Gastroesophageal sphincter (tissue), 4 donors: Measurements from ENCODE around the gene BAZ2B. TPM values are rescaled to one million over a fixed set of nuclear protein-coding genes. Genes with fewer than 3 reads are reported as not detected.
A peak's percentile ranks its signal among the peaks of the same experiment; 100 is the strongest.

ENCODE experiments used
- ATAC-seq: fragments of 150-250 bp; one replicate; pipeline ENCODE4 v1.9.1; 2016; ENCODE audit warnings: mild to moderate bottlenecking, moderate library complexity
- H3K27ac ChIP-seq, 4 donors: fragments of 200-600 bp; sonication (generic) in 3 of 4; 1 replicate in 3 of 4; 2 replicates in 1 of 4; pipeline ENCODE4 v1.5.1; 2016 to 2019
- H3K27me3 ChIP-seq: fragments of 200-600 bp; sonication (generic); one replicate; pipeline ENCODE4 v1.5.1; 2019
- H3K36me3 ChIP-seq, 2 donors: fragments of 200-600 bp; sonication (generic); one replicate each; pipeline ENCODE4 v1.5.1; 2019; ENCODE audit warnings: control low read depth in 1 of 2
- H3K4me1 ChIP-seq, 3 donors: fragments of 200-600 bp; sonication (generic); 1 replicate in 2 of 3; 2 replicates in 1 of 3; pipeline ENCODE4 v1.5.1; 2016 to 2019; ENCODE audit warnings: control low read depth in 2 of 3
- H3K4me3 ChIP-seq, 2 donors: fragments of 200-600 bp; sonication (generic); one replicate each; pipeline ENCODE4 v1.5.1; 2019; ENCODE audit warnings: mild to moderate bottlenecking in 1 of 2, moderate library complexity in 1 of 2
- H3K9me3 ChIP-seq, 3 donors: fragments of 200-600 bp; sonication (generic); one replicate each; pipeline ENCODE4 v1.5.1; 2017 to 2019; ENCODE audit warnings: control low read depth in 2 of 3
- EP300 ChIP-seq: sonication (generic); formaldehyde crosslinking; IDR thresholded peaks from one replicate; pipeline ENCODE4 v1.6.1; 2017; ENCODE audit warnings: antibody characterized with exemption, mild to moderate bottlenecking
- POLR2A ChIP-seq, 2 donors: fragments of 450-650 bp; IDR thresholded peaks; one replicate each; pipeline ENCODE4 v1.6.1; 2017; ENCODE audit warnings: antibody characterized with exemption in 2 of 2, mild to moderate bottlenecking in 2 of 2, moderate library complexity in 1 of 2
- POLR2AphosphoS5 ChIP-seq: sonication (generic); formaldehyde crosslinking; IDR thresholded peaks from one replicate; pipeline ENCODE4 v1.6.1; 2017; ENCODE audit warnings: antibody characterized with exemption
- WGBS, 2 donors: methylation state at CpG; one replicate each; pipeline ENCODE4 v1.1.5; 2018; ENCODE audit warnings: low coverage in 1 of 2; 5-methylcytosine and 5-hydroxymethylcytosine counted together
- total RNA-seq, 4 donors: library from RNA; depleted of rRNA; stranded (reverse); fragments of >200 nt; gene quantifications; one replicate each; pipeline ENCODE4 v1.1.0, GENCODE V29; 2016
- TF ChIP-seq, protein P1 (sequence below), 4 experiments: fragments of 200-600 bp in 2 of 4; fragments of 450-650 bp in 2 of 4; sonication (generic) in 1 of 4; IDR thresholded peaks; one replicate each; pipeline ENCODE4 v1.5.1; 2017 to 2019; ENCODE audit warnings: antibody characterized with exemption in 4 of 4, mild to moderate bottlenecking in 2 of 4, moderate library complexity in 2 of 4

BAZ2B gene
- total RNA-seq, 4 donors from 2014 or later: 77.9 to 198 (median 113) TPM

DNA sequence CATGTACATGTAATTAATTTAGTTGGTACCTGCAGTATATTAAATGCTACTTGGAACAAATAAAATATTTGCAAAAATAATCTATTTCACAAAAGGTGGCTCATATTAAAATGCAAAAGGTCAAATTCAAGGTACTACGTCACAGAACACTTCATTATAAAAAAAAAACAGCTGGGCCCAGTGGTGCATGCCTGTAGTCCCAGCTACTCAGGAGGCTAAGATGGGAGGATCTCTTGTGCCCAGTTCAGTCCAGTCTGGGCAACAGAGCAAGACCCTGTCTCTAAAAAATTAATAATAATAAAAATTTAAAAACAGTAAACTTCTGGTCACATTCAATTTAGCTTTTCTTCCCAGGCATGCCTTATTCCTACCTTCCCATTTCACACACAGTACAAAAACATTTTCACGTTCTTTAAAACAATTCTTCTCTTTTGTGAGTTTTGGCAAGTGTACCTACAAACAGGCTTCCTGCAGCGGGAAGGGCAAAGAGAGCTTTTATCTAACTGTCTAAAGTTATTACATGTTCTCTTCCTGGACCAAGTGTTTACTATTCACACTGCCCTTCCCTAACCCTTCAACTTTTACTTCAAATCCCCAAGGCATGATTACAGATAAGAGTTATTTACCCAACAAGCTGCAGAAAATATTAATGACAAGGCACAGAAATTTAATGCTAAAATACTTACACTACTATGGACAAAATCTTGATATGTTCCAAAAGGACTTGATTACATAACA, 10.7 kb downstream of the BAZ2B start:
- TF ChIP-seq EP300 (no peak), POLR2A (IDR thresholded peaks at IDR 0.05) (no peak), POLR2AphosphoS5 (no peak)
- TF ChIP-seq, protein P1, sequence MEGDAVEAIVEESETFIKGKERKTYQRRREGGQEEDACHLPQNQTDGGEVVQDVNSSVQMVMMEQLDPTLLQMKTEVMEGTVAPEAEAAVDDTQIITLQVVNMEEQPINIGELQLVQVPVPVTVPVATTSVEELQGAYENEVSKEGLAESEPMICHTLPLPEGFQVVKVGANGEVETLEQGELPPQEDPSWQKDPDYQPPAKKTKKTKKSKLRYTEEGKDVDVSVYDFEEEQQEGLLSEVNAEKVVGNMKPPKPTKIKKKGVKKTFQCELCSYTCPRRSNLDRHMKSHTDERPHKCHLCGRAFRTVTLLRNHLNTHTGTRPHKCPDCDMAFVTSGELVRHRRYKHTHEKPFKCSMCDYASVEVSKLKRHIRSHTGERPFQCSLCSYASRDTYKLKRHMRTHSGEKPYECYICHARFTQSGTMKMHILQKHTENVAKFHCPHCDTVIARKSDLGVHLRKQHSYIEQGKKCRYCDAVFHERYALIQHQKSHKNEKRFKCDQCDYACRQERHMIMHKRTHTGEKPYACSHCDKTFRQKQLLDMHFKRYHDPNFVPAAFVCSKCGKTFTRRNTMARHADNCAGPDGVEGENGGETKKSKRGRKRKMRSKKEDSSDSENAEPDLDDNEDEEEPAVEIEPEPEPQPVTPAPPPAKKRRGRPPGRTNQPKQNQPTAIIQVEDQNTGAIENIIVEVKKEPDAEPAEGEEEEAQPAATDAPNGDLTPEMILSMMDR (IDR thresholded peaks at IDR 0.05): no peak
- ATAC-seq: no peak

DNA sequence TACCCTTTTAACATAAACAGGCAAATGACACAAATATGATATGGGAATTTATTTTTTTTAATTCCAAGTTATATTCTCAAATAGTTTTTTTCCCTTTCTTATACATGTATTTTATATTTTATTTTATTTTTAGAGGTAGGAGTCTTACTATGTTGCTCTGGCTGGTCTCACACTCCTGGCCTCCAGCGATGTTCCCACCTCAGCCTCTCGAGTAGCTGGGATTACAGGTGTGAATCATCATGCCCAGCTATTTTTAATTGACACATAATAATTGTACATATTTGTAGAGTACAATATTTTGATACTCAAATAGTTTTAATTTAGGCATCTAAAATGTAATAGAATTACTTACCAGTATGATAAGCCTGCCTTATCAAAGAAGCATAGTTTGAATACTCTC, 12.2 kb downstream of the BAZ2B start:
- H3K27ac ChIP-seq: no peak overlapping the region
- no peak overlapping the region for H3K4me3 ChIP-seq
- no peaks in the 10 kb centered on the region for H3K27me3 ChIP-seq
- H3K9me3 ChIP-seq: no peaks in the 10 kb centered on the region
- H3K4me1 ChIP-seq: peaks cover 2 to 54% (median 13%) of the 10 kb centered on the region in 3 donors
- no peak for ATAC-seq
- 71 to 81% methylated on average over 2 of the region's 2 CpGs for WGBS, 2 donors
- TF ChIP-seq POLR2AphosphoS5 (no peak), EP300 (no peak), POLR2A (IDR thresholded peaks at IDR 0.05) (no peak)
- TF ChIP-seq, protein P1 (IDR thresholded peaks at IDR 0.05): no peak
- no peaks in the 10 kb centered on the region for H3K36me3 ChIP-seq

More for the DNA sequence above, 10.7 kb downstream of the BAZ2B start:
- Histone ChIP-seq H3K4me3 (no peak overlapping the region), H3K27ac (peak overlapping the region in 3 of 4 donors; percentile 39 to 57 (median 39)), H3K27me3 (no peaks in the 10 kb centered on the region), H3K36me3 (no peaks in the 10 kb centered on the region), H3K4me1 (peaks cover 0 to 68% (median 17%) of the 10 kb centered on the region in 3 donors), H3K9me3 (no peaks in the 10 kb centered on the region)
- 9 to 20% methylated on average over 3 of the region's 3 CpGs for whole genome bisulfite sequencing, 2 donors

DNA sequence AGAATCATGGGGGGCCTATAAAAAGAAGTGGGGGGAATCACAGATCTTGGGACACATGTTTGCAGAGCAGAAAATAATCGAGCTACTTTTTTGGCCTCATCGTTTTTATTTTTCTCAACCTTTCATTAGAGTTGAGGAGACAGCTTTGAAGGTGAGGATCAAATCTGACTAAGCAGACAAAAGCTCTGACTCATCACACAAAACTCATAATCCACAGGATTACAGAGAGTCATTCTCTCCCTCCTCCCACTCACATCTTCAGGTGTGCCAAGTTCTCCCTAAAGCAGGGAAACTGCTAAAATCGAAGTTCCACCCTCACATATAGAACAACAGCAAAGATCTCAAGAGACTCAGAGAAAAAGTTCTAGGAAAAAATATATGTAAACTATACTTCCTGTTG, 15.6 kb downstream of the BAZ2B start:
- H3K36me3 ChIP-seq: no peaks in the 10 kb centered on the region
- 30 to 46% methylated on average over 3 of the region's 3 CpGs for WGBS, 2 donors
- peaks cover 1 to 20% (median 2%) of the 10 kb centered on the region in 3 donors for H3K4me1 ChIP-seq
- H3K9me3 ChIP-seq: no peaks in the 10 kb centered on the region
- H3K4me3 ChIP-seq: no peak overlapping the region
- TF ChIP-seq, protein P1 (IDR thresholded peaks at IDR 0.05): no peak
- TF ChIP-seq POLR2AphosphoS5: no peak
- no peak for TF ChIP-seq POLR2A (IDR thresholded peaks at IDR 0.05)
- no peak for TF ChIP-seq EP300
- H3K27ac ChIP-seq: no peak overlapping the region
- ATAC-seq: no peak
- H3K27me3 ChIP-seq: no peaks in the 10 kb centered on the region

DNA sequence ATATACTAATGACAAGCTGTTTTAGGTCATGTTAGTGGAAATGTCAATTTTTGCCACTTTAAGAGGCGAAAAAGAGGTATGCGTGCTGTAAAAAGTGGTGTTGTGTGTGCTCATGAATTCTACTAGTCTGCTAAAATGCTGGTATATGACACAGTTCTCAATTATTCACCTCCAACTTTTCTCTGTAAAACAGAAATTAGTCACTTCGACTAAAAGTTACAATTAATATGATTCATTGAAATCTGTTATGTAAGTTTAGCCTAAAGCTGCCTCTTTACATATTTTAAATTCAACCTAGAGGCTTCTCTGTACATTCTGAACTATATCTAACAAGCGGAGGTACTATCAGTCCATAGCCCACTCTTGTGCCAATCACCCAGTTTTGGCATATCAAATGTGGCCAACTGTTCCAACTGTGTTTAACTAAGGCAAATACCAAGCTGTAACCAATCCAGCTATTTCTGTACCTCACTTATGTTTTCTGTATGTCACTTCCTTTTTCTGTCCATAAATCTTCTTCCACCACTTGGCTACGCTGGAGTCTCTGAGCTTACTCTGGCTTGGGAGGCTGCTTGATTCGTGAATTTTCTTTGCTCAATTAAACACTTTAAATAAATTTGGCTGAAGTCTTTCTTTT, 20.8 kb downstream of the BAZ2B start:
- Histone ChIP-seq H3K4me3 (no peak overlapping the region), H3K4me1 (peaks cover 0 to 20% (median 2%) of the 10 kb centered on the region in 3 donors), H3K9me3 (no peaks in the 10 kb centered on the region), H3K27ac (no peak overlapping the region), H3K27me3 (no peaks in the 10 kb centered on the region), H3K36me3 (no peaks in the 10 kb centered on the region)
- TF ChIP-seq POLR2AphosphoS5: no peak
- TF ChIP-seq POLR2A (IDR thresholded peaks at IDR 0.05): no peak
- TF ChIP-seq, protein P1 (IDR thresholded peaks at IDR 0.05): no peak
- TF ChIP-seq EP300: no peak
- ATAC-seq: no peak
- 80 to 85% methylated on average over 4 to 6 of the region's 6 CpGs for WGBS, 2 donors

DNA sequence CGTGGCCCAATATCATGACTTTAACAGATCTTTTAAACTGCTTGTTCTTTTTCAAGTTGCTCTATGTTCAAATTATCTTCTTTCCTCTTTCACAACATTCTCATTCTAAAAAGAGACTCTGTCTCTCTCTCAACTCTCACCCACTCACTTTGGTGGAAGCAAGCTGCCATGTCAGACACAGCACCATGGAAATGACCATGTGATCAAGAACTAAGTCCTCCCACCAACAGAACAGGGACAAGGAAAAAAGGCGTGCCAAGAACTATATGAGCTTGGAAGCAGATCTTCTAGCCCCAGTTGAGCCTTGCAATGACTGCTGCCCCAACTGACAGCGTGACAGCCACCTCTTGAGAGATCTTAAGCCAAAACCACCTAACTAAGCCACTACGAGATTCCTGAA, 23.9 kb downstream of the BAZ2B start:
- Histone ChIP-seq H3K9me3 (no peaks in the 10 kb centered on the region), H3K27me3 (no peaks in the 10 kb centered on the region), H3K4me1 (peaks cover 0 to 21% (median 0%) of the 10 kb centered on the region in 3 donors), H3K4me3 (no peak overlapping the region), H3K36me3 (no peaks in the 10 kb centered on the region), H3K27ac (no peak overlapping the region)
- 74 to 84% methylated on average over 2 to 4 of the region's 4 CpGs for WGBS, 2 donors
- TF ChIP-seq POLR2A (IDR thresholded peaks at IDR 0.05) (no peak), EP300 (no peak), POLR2AphosphoS5 (no peak)
- TF ChIP-seq, protein P1 (IDR thresholded peaks at IDR 0.05): no peak
- no peak for ATAC-seq
